Measurements from ENCODE around the gene SMCO3. TPM values are rescaled to one million over a fixed set of nuclear protein-coding genes. Genes with fewer than 3 reads are reported as not detected.

Gene SMCO3
- total and polyA plus RNA-seq, 12 donors: 0.11 to 0.41 (median 0.26) TPM; not detected in 3

DNA sequence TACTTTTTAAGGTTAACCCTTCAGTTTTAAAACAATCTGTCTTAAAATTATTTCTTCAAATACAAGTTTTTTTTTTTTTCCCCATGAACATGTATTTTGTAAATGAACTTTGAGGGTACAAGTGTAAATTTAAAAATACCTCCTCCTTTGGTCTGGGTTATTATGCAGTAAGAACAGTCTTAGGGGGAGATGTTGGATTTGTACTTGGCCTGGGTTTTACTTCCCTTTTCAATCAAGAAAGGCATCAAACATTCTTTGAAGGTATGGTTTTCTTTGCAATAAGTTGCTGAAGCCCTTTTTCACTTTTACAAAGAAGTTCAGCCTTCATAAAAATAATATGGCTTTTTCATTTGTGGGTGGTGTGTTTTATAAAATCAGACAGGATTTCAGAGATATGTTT is 31.2 kb downstream of the SMCO3 start:
- Histone ChIP-seq H3K27ac (no peak overlapping the region), H3K4me1 (replicated peaks in 1 of 2) (no peaks in the 10 kb centered on the region), H3K36me3 (replicated peaks in 1 of 2) (peaks cover 0 to 20% of the 10 kb centered on the region in 2 donors), H3K4me3 (no peak overlapping the region), H3K9me3 (replicated peaks in 1 of 3) (no peaks in the 10 kb centered on the region), H3K27me3 (no peaks in the 10 kb centered on the region)
- intact Hi-C loops (cut with DNase I): no loop called here
- DNase-seq: no peak
- no peak for TF ChIP-seq POLR2A (IDR thresholded peaks at IDR 0.05)
- TF ChIP-seq, protein P1, sequence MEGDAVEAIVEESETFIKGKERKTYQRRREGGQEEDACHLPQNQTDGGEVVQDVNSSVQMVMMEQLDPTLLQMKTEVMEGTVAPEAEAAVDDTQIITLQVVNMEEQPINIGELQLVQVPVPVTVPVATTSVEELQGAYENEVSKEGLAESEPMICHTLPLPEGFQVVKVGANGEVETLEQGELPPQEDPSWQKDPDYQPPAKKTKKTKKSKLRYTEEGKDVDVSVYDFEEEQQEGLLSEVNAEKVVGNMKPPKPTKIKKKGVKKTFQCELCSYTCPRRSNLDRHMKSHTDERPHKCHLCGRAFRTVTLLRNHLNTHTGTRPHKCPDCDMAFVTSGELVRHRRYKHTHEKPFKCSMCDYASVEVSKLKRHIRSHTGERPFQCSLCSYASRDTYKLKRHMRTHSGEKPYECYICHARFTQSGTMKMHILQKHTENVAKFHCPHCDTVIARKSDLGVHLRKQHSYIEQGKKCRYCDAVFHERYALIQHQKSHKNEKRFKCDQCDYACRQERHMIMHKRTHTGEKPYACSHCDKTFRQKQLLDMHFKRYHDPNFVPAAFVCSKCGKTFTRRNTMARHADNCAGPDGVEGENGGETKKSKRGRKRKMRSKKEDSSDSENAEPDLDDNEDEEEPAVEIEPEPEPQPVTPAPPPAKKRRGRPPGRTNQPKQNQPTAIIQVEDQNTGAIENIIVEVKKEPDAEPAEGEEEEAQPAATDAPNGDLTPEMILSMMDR (IDR thresholded peaks at IDR 0.05): no peak

DNA sequence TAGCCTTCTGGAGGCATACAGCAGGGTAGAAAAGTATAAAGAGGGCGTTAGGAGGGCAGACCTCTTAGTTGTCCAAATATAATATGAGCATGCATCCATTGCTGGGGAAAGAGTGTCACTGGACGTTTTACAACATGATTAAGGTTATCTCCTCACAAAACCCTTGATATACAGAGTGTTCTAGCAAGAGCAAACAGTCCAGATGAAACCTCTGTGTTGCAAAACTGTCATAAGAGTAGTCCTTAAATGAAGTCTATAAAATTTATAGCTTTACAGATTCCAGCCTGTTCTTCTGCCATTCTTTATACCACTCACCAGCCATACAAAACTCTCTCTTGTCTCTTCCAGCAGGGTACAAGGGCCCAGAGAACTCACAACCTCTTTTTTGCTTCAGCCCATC is 32.4 kb downstream of the SMCO3 start:
- WGBS, 4 donors: 62 to 71% (median 70%) methylated on average over 2 of the region's 2 CpGs
- no peak overlapping the region for H3K4me3 ChIP-seq
- H3K27me3 ChIP-seq: no peaks in the 10 kb centered on the region
- no peak for DNase-seq
- no peaks in the 10 kb centered on the region for H3K9me3 ChIP-seq (replicated peaks in 1 of 3)
- no peaks in the 10 kb centered on the region for H3K4me1 ChIP-seq (replicated peaks in 1 of 2)
- H3K27ac ChIP-seq: no peak overlapping the region
- TF ChIP-seq POLR2A (IDR thresholded peaks at IDR 0.05): no peak
- TF ChIP-seq, protein P1 (IDR thresholded peaks at IDR 0.05): no peak
- intact Hi-C loops (cut with DNase I): no loop called here
- peaks cover 0 to 8% of the 10 kb centered on the region in 2 donors for H3K36me3 ChIP-seq (replicated peaks in 1 of 2)

- Histone ChIP-seq H3K4me1 (replicated peaks in 1 of 2) (peaks cover 3% of the 10 kb centered on the region in 2 donors), H3K4me3 (no peak overlapping the region), H3K9me3 (replicated peaks in 1 of 3) (no peaks in the 10 kb centered on the region), H3K27ac (no peak overlapping the region), H3K36me3 (replicated peaks in 1 of 2) (peaks cover 0 to under 1% of the 10 kb centered on the region in 2 donors), H3K27me3 (no peaks in the 10 kb centered on the region)
- intact Hi-C loops (cut with DNase I): no loop called here
- WGBS, 4 donors: 82 to 92% (median 86%) methylated on average over 3 of the region's 3 CpGs
- TF ChIP-seq, protein P1 (IDR thresholded peaks at IDR 0.05): no peak
- TF ChIP-seq POLR2A (IDR thresholded peaks at IDR 0.05): no peak
- DNase-seq: no peak
These were observed 33.1 kb downstream of the SMCO3 start for GRCh38 chr12:14780859-14781258.

DNA sequence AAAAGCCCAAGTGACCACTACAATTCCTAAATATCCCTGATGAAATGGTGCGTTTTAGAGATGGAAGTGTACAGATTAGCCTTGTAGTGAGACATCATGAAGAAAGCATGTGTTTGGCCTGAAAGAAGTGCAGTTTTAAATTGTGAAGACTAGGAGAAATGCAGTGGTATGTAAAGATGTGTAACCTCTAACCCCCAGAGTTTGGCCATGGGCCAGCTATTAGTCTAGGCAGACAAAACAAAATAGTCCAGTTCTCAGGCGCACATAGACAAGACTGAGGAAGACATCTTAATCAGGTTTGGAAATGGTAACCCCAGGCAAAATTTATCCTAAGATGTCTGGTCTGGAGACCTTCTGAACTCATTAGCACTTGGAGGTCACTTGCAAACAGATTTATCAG is 34.1 kb downstream of the SMCO3 start:
- H3K4me3 ChIP-seq: no peak overlapping the region
- no peak for DNase-seq
- TF ChIP-seq, protein P1 (IDR thresholded peaks at IDR 0.05): no peak
- no peak for TF ChIP-seq POLR2A (IDR thresholded peaks at IDR 0.05)
- 90 to 97% (median 94%) methylated on average over 2 of the region's 2 CpGs for WGBS, 4 donors
- H3K27ac ChIP-seq: no peak overlapping the region
- peaks cover 6 to 9% of the 10 kb centered on the region in 2 donors for H3K4me1 ChIP-seq (replicated peaks in 1 of 2)
- no peaks in the 10 kb centered on the region for H3K9me3 ChIP-seq (replicated peaks in 1 of 3)
- intact Hi-C loops (cut with DNase I): no loop called here
- no peaks in the 10 kb centered on the region for H3K27me3 ChIP-seq
- H3K36me3 ChIP-seq (replicated peaks in 1 of 2): no peaks in the 10 kb centered on the region
